PC-9 (cell line): ENCODE results near the gene HCFC1R1.

Source experiments
- EZH2 ChIP-seq: fragments of 200-600 bp; sonication (generic); IDR thresholded peaks from 2 replicates; pipeline ENCODE4 v1.8.0; 2017; ENCODE audit warnings: antibody characterized with exemption, low read depth
- TF ChIP-seq, protein P1 (sequence below): fragments of 200-600 bp; sonication (generic); conservative IDR thresholded peaks from 2 replicates; pipeline ENCODE4 v1.6.1; 2017; ENCODE audit warnings: mixed run types, antibody characterized with exemption, mild to moderate bottlenecking, moderate library complexity

DNA sequence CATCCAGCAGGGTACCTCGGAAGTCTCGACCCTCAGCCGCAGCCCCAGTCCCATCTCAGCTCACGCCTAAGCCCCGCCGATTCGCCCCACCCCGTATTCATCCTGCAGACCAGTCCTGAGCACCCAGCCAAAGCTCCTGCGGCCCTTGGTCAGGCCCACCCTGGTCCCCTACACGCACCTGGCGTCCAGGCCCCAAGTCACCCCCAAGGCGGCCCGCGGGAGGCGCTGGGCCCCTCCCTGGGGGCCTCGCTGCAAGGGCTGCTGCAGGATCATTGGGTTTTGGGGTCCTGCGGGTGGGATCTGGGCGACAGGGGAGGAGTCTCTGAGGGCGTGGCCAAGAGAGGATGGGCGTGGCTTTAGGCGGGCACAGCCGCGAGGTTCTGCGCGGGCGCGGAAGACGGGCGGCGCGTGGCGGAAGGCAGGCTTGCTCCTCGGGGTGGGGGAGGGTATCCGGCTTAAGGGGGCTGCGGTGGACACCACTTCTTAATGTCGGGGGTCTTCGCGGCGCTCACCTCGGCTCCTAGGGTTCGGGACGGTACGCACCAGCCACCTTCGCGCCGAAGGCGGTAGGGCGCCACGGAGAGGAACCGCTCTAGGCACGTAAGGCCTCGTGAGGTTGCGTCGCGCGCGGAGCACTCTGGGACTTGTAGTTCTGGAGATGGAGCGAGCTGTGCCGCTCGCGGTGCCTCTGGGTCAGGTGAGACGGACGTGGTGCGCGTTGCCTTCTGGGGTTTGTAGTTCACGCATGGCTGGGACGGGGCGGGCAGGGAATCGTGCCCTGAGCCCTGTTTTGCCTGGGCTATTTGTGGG lies at the start of gene HCFC1R1, which contains the start of gene THOC6:
- TF ChIP-seq, protein P1, sequence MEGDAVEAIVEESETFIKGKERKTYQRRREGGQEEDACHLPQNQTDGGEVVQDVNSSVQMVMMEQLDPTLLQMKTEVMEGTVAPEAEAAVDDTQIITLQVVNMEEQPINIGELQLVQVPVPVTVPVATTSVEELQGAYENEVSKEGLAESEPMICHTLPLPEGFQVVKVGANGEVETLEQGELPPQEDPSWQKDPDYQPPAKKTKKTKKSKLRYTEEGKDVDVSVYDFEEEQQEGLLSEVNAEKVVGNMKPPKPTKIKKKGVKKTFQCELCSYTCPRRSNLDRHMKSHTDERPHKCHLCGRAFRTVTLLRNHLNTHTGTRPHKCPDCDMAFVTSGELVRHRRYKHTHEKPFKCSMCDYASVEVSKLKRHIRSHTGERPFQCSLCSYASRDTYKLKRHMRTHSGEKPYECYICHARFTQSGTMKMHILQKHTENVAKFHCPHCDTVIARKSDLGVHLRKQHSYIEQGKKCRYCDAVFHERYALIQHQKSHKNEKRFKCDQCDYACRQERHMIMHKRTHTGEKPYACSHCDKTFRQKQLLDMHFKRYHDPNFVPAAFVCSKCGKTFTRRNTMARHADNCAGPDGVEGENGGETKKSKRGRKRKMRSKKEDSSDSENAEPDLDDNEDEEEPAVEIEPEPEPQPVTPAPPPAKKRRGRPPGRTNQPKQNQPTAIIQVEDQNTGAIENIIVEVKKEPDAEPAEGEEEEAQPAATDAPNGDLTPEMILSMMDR, result no peak
- TF ChIP-seq EZH2, result no peak
